DOHH2 (cell line): ENCODE data around the gene UBL4A.

ENCODE experiments used
- H3F3A ChIP-seq: fragments of 200-600 bp; sonication (generic), shearing (Covaris generic); 2 replicates; pipeline ENCODE4 v1.6.0; 2016; ENCODE audit warnings: antibody characterized with exemption, mild to moderate bottlenecking; ENCODE audit not compliant: control insufficient read depth, insufficient read depth
- H3K27ac ChIP-seq: fragments of 200-600 bp; sonication (generic); 2 replicates; pipeline ENCODE4 v1.5.1; 2014; ENCODE audit warnings: low read depth, mild to moderate bottlenecking, low read length, moderate library complexity
- H3K27me3 ChIP-seq: fragments of 200-600 bp; sonication (generic); 2 replicates; pipeline ENCODE4 v1.6.1; 2014; ENCODE audit warnings: mild to moderate bottlenecking, low read length, mixed read lengths; ENCODE audit not compliant: control insufficient read depth
- H3K36me3 ChIP-seq: fragments of 200-600 bp; sonication (generic); 2 replicates; pipeline ENCODE4 v1.6.1; 2014; ENCODE audit warnings: mild to moderate bottlenecking, low read length, moderate library complexity, mixed read lengths; ENCODE audit not compliant: control insufficient read depth
- H3K4me1 ChIP-seq: fragments of 200-600 bp; sonication (generic); 2 replicates; pipeline ENCODE4 v1.6.1; 2014; ENCODE audit warnings: mild to moderate bottlenecking, low read length, mixed read lengths; ENCODE audit not compliant: control insufficient read depth
- H3K4me2 ChIP-seq: fragments of 200-600 bp; sonication (generic); 2 replicates; pipeline ENCODE4 v1.6.0; 2014; ENCODE audit warnings: mild to moderate bottlenecking, low read length, moderate library complexity
- H3K4me3 ChIP-seq: fragments of 200-600 bp; sonication (generic); 2 replicates; pipeline ENCODE4 v1.5.1; 2014; ENCODE audit warnings: mild to moderate bottlenecking, low read length, mixed read lengths
- H3K79me2 ChIP-seq: fragments of 200-600 bp; sonication (generic); 2 replicates; pipeline ENCODE4 v1.6.1; 2014; ENCODE audit warnings: mild to moderate bottlenecking, low read length, mixed read lengths; ENCODE audit not compliant: control insufficient read depth
- H3K9me2 ChIP-seq: fragments of 200-600 bp; sonication (generic); replicated peaks from 2 replicates; pipeline ENCODE4 v1.6.1; 2014; ENCODE audit warnings: mild to moderate bottlenecking, low read length, mixed read lengths; ENCODE audit not compliant: control insufficient read depth
- H3K9me3 ChIP-seq: fragments of 200-600 bp; sonication (generic); 2 replicates; pipeline ENCODE4 v1.6.1; 2014; ENCODE audit warnings: antibody characterized with exemption, low read length, mixed read lengths; ENCODE audit not compliant: control insufficient read depth, insufficient read depth
- H4K20me1 ChIP-seq: fragments of 200-600 bp; sonication (generic); 2 replicates; pipeline ENCODE4 v1.6.0; 2014; ENCODE audit warnings: low read depth, mild to moderate bottlenecking, antibody characterized with exemption, low read length, moderate library complexity; ENCODE audit not compliant: control insufficient read depth, insufficient read depth
- CTCF ChIP-seq: fragments of 200-600 bp; sonication (generic); IDR thresholded peaks from one replicate; pipeline ENCODE4 v1.5.1; 2014; ENCODE audit warnings: antibody characterized with exemption, mild to moderate bottlenecking, low read depth, low read length; ENCODE audit not compliant: poor library complexity, severe bottlenecking
- EZH2phosphoT487 ChIP-seq: fragments of 200-600 bp; sonication (generic); IDR thresholded peaks from 2 replicates; pipeline ENCODE4 v1.6.1; 2017; ENCODE audit warnings: borderline replicate concordance, mild to moderate bottlenecking, antibody characterized with exemption, low read length, moderate library complexity, mixed read lengths

UBL4A gene

DNA sequence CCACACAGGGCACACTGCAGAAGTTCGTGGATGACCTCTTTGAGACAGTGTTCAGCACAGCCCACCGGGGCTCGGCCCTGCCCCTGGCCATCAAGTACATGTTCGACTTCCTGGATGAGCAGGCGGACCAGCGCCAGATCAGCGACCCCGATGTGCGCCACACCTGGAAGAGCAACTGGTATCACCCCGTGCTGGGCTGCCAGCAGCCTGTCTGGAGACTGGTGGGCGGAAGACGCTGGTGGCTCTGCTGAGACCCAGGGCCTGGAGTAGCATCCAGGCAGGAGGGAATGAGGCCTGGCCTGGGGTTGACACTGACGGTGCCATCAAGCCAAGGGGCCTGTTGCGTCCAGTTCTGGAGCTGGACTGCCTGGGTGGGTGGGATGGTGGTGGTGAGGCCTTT, 16.0 kb downstream of the UBL4A start:
- no peaks in the 10 kb centered on the region for H3K79me2 ChIP-seq
- no peaks in the 10 kb centered on the region for H3K27me3 ChIP-seq
- H3K4me1 ChIP-seq, result no peaks in the 10 kb centered on the region
- H3K36me3 ChIP-seq, result no peaks in the 10 kb centered on the region; the same call in 1 of the 2 replicates
- H3K27ac ChIP-seq, result no peak overlapping the region
- H3K4me2 ChIP-seq, result no peak overlapping the region
- no peaks in the 10 kb centered on the region for H3K9me3 ChIP-seq
- H4K20me1 ChIP-seq, result no peaks in the 10 kb centered on the region
- no peaks in the 10 kb centered on the region for H3K9me2 ChIP-seq
- no peak overlapping the region for H3K4me3 ChIP-seq
- TF ChIP-seq CTCF (no peak), EZH2phosphoT487 (no peak)
- no peaks in the 10 kb centered on the region for H3F3A ChIP-seq

DNA sequence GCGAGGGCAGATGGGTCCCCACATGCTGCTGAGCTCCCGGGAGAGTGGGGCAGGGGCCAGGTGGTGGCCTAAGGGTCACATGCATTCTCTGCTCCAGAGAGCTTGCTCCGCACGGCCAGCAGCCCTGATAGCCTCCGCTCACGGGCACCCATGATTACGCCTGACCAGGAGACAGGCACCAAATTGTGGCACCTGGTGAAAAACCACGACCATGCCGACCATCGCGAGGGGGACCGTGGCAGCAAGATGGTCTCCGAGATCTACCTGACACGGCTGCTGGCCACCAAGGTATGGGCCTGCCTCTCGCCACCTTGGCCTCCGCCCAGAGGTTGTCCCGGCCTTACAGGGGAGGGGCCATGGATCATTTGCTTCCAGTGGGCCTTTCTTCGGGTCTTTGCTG, 16.5 kb downstream of the UBL4A start:
- no peaks in the 10 kb centered on the region for H3K9me3 ChIP-seq
- H3K9me2 ChIP-seq, result no peaks in the 10 kb centered on the region
- H3K27me3 ChIP-seq, result no peaks in the 10 kb centered on the region
- no peak for TF ChIP-seq CTCF
- no peak for TF ChIP-seq EZH2phosphoT487
- H3K4me3 ChIP-seq, result no peak overlapping the region
- H3K36me3 ChIP-seq, result no peaks in the 10 kb centered on the region; the same call in 1 of the 2 replicates
- H3K27ac ChIP-seq, result no peak overlapping the region
- H3K79me2 ChIP-seq, result no peaks in the 10 kb centered on the region
- no peaks in the 10 kb centered on the region for H3K4me1 ChIP-seq
- no peaks in the 10 kb centered on the region for H4K20me1 ChIP-seq
- H3K4me2 ChIP-seq, result no peak overlapping the region
- no peaks in the 10 kb centered on the region for H3F3A ChIP-seq

GRCh38 chrX:154469114-154469513, 17.3 kb downstream of the UBL4A start:
- no peaks in the 10 kb centered on the region; the same call in 1 of the 2 replicates for H3K36me3 ChIP-seq

More at GRCh38 chrX:154469114-154469513, 17.3 kb downstream of the UBL4A start:
- Histone ChIP-seq H3K27me3 (no peaks in the 10 kb centered on the region), H3K27ac (no peak overlapping the region), H3K4me3 (no peak overlapping the region), H3F3A (no peaks in the 10 kb centered on the region), H3K79me2 (no peaks in the 10 kb centered on the region), H4K20me1 (no peaks in the 10 kb centered on the region), H3K4me1 (no peaks in the 10 kb centered on the region), H3K4me2 (no peak overlapping the region), H3K9me3 (no peaks in the 10 kb centered on the region), H3K9me2 (no peaks in the 10 kb centered on the region)
- TF ChIP-seq CTCF (no peak), EZH2phosphoT487 (no peak)
